Anterior cingulate cortex (tissue), 58 donors: Measurements from ENCODE around the gene KRTAP10-1.

Experiments
- DNase-seq, 58 donors: peaks; one replicate each; lab custom pipeline; 2025; lab: John Stamatoyannopoulos, UW

Gene KRTAP10-1

GRCh38 chr21:44530903-44531605, 8.9 kb downstream of the KRTAP10-1 start:
- no peak for DNase-seq

GRCh38 chr21:44530221-44530902, 9.6 kb downstream of the KRTAP10-1 start:
- DNase-seq = no peak

- DNase-seq = no peak
These were observed 10.4 kb downstream of the KRTAP10-1 start for GRCh38 chr21:44529503-44530125.

GRCh38 chr21:44529011-44529421, 11.0 kb downstream of the KRTAP10-1 start:
- no peak for DNase-seq

GRCh38 chr21:44528634-44528995, 11.4 kb downstream of the KRTAP10-1 start:
- DNase-seq = no peak

- DNase-seq = no peak
These were observed 11.9 kb downstream of the KRTAP10-1 start for GRCh38 chr21:44527983-44528633.

- DNase-seq = no peak
These were observed 12.6 kb downstream of the KRTAP10-1 start for GRCh38 chr21:44527156-44527982.

GRCh38 chr21:44526096-44526997, 13.6 kb downstream of the KRTAP10-1 start:
- no peak for DNase-seq

- DNase-seq = no peak
These were observed 14.5 kb downstream of the KRTAP10-1 start for GRCh38 chr21:44525391-44526095.

- no peak for DNase-seq
These were observed 15.3 kb downstream of the KRTAP10-1 start for GRCh38 chr21:44524414-44525371.

- DNase-seq = no peak
These were observed 16.2 kb downstream of the KRTAP10-1 start for GRCh38 chr21:44523567-44524413.

GRCh38 chr21:44522753-44523204, 17.2 kb downstream of the KRTAP10-1 start:
- no peak for DNase-seq

GRCh38 chr21:44521928-44522752, 17.9 kb downstream of the KRTAP10-1 start:
- DNase-seq = no peak

GRCh38 chr21:44521301-44521927, 18.6 kb downstream of the KRTAP10-1 start:
- no peak for DNase-seq
